Epithelial cell of esophagus (primary cell): Measurements from ENCODE around the gene RNF20.
A peak's percentile ranks its signal among the peaks of the same experiment; 100 is the strongest.

Experiments used
- DNase-seq: peaks from one replicate; pipeline ENCODE4 v3.0.0; 2010; ENCODE audit warnings: low read depth
- H3K4me3 ChIP-seq: 2 replicates; pipeline ENCODE4 v1.5.1; 2011; ENCODE audit warnings: mild to moderate bottlenecking, low read length, control low read depth
- TF ChIP-seq, protein P1 (sequence below): IDR thresholded peaks from 2 replicates; pipeline ENCODE4 v1.5.1; 2011; ENCODE audit warnings: low read depth, mild to moderate bottlenecking, low read length, control low read depth, inconsistent platforms; ENCODE audit not compliant: insufficient read depth; ENCODE audit errors: missing control alignments

RNF20 gene

GRCh38 chr9:101562966-101563365 lies 29.3 kb downstream of the RNF20 start:
- H3K4me3 ChIP-seq: no peak overlapping the region
- TF ChIP-seq, protein P1, sequence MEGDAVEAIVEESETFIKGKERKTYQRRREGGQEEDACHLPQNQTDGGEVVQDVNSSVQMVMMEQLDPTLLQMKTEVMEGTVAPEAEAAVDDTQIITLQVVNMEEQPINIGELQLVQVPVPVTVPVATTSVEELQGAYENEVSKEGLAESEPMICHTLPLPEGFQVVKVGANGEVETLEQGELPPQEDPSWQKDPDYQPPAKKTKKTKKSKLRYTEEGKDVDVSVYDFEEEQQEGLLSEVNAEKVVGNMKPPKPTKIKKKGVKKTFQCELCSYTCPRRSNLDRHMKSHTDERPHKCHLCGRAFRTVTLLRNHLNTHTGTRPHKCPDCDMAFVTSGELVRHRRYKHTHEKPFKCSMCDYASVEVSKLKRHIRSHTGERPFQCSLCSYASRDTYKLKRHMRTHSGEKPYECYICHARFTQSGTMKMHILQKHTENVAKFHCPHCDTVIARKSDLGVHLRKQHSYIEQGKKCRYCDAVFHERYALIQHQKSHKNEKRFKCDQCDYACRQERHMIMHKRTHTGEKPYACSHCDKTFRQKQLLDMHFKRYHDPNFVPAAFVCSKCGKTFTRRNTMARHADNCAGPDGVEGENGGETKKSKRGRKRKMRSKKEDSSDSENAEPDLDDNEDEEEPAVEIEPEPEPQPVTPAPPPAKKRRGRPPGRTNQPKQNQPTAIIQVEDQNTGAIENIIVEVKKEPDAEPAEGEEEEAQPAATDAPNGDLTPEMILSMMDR: no peak
- DNase-seq: no peak

GRCh38 chr9:101564252-101564651 lies 30.6 kb downstream of the RNF20 start:
- TF ChIP-seq, protein P1: no peak
- DNase-seq: no peak
- H3K4me3 ChIP-seq: no peak overlapping the region

GRCh38 chr9:101566904-101567724 lies 33.5 kb downstream of the RNF20 start:
- TF ChIP-seq, protein P1: peak; percentile 68
- H3K4me3 ChIP-seq: no peak overlapping the region
- peak; percentile 62 for DNase-seq

DNA sequence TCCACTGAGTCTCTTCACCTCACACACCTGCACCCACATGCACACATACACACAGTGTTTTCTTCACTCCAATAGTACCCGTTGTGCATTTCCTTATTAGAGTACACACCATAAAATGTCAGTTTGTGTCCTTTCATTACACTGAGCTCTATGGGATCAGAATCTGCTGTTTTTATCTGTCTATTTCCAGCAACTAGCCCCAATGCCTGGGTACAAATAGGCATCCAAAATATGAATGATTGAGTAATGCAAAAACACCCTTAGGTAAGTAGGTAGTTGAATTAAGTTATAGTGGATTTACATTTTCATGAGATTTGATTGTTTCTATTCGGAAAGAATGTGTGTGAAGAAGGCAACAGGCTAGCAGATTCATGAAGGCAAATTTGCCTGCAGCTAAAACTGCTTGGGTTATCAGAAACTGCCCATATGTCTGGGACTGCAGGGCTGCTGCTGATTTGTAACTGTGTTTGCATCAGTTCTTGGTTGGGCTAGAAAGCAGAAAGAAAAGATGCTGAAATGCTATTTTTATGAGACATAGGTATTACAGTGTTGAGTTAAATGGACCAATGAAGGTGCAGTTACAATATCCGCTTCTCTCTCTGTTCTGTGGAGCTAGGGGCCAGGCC lies 34.2 kb downstream of the RNF20 start:
- no peak overlapping the region for H3K4me3 ChIP-seq
- TF ChIP-seq, protein P1: no peak
- no peak for DNase-seq

DNA sequence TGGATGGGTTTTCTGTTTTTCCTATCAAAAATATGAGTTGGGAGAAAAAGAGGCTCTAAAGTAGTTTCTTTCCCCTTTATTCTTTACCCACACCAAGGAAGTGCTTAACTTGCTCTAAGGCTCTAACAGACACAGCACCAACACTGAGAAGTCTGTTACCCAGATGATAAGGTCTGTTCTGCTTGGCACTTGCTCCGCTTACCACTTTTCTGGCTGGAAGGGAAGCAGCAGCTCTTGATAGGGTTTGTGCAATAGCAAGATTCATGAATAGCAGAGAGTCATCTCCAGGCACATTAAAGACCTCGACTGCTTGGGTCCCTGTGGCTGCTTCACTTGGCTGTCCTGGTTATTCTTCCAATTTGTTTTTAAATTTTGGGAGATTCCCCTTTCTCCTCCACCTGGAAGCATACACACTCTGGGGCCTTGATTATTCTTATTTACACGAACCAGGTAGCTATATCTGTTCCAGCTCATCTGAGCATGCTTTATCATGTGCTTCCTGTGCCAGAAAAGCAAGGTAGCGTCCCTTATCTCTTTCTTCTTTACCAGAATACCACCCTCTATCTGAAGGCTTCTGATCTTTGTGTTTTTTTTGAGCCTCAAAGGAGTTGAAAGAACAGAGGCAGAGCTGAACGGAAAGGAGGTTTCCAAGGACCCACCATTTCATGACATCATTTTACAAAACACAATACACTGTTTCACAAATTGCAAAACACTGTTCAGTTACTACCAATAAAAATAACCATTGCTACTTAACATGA lies 36.3 kb downstream of the RNF20 start:
- DNase-seq: no peak
- H3K4me3 ChIP-seq: no peak overlapping the region
- TF ChIP-seq, protein P1: no peak

DNA sequence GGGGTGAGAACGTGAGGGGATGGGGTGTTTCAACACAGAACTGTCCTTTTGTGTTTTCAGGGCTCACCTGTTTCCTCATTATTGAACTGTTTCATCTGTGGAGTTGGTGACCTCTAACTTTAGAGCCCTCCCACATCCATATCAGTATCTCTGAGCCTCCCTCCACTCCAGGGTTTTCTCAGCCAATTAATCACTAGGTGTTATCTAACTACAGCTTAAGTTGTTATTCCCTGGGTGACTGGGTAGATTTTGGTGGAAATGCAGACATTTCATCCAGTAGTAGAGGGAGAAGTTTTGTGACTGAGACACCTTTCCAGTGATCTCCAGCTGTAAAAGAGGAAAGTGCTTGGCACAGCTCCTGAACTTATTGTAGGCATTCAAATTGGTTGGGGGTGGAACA lies 37.5 kb downstream of the RNF20 start:
- no peak for DNase-seq
- no peak overlapping the region for H3K4me3 ChIP-seq
- TF ChIP-seq, protein P1: no peak
